ENCODE data around the gene PATL1.
"Not testable (repeated sequence)": the region's sequence is repeated elsewhere in the genome, so short reads cannot be mapped to it uniquely, and the experiment has no call there.

Gene PATL1

GRCh38 chr11:59668950-59669610 is at the start of gene PATL1:
Gene PATL1 (minus strand): TSS chr11:59669037. CDS start chr11:59668895, 142 bp downstream.
- DNase-seq, result peak; percentile 99

- peak; percentile 22 for DNase-seq
These were observed 47.2 kb upstream of the PATL1 start for GRCh38 chr11:59716051-59716450.

GRCh38 chr11:59713745-59714144 is 44.9 kb upstream of the PATL1 start, which contains the start of gene OR10V1:
Gene OR10V1 (minus strand): TSS chr11:59713845. CDS start chr11:59713845, 0 bp downstream.
- DNase-seq, result no peak

GRCh38 chr11:59710136-59710847 is 41.5 kb upstream of the PATL1 start:
- peak; percentile 15 for DNase-seq

- no peak for DNase-seq
These were observed 39.7 kb upstream of the PATL1 start for GRCh38 chr11:59708537-59708936.

GRCh38 chr11:59707371-59707770 is 38.5 kb upstream of the PATL1 start:
- DNase-seq, result no peak

GRCh38 chr11:59706518-59707285 is 37.9 kb upstream of the PATL1 start:
- DNase-seq, result peak; percentile 91

GRCh38 chr11:59705294-59705693 is 36.5 kb upstream of the PATL1 start:
- DNase-seq, result no peak

- not testable (repeated sequence) for DNase-seq
These were observed 34.7 kb upstream of the PATL1 start for GRCh38 chr11:59703515-59703914.

GRCh38 chr11:59700157-59700556 is 31.3 kb upstream of the PATL1 start:
- DNase-seq, result not testable (repeated sequence)

GRCh38 chr11:59698506-59698905 is 29.7 kb upstream of the PATL1 start:
- no peak for DNase-seq

- DNase-seq, result no peak
These were observed 24.1 kb upstream of the PATL1 start for GRCh38 chr11:59692915-59693314.

- no peak for DNase-seq
These were observed 22.3 kb upstream of the PATL1 start for GRCh38 chr11:59691156-59691555.

GRCh38 chr11:59689015-59689414 is 20.2 kb upstream of the PATL1 start:
- DNase-seq, result no peak

- DNase-seq, result not testable (repeated sequence)
These were observed 12.5 kb upstream of the PATL1 start for GRCh38 chr11:59681260-59681725.

- peak; percentile 90 for DNase-seq
These were observed 11.7 kb upstream of the PATL1 start for GRCh38 chr11:59680287-59681154.

GRCh38 chr11:59679347-59679746 is 10.5 kb upstream of the PATL1 start:
- DNase-seq, result no peak

- no peak for DNase-seq
These were observed 10.0 kb upstream of the PATL1 start for GRCh38 chr11:59678813-59679165.

GRCh38 chr11:59678118-59678812 is 9.4 kb upstream of the PATL1 start:
- DNase-seq, result no peak

- no peak for DNase-seq
These were observed 7.4 kb upstream of the PATL1 start for GRCh38 chr11:59676205-59676604.

- no peak for DNase-seq
These were observed 5.5 kb upstream of the PATL1 start for GRCh38 chr11:59674291-59674690.

- DNase-seq, result no peak
These were observed 4.5 kb upstream of the PATL1 start for GRCh38 chr11:59673291-59673690.

All from hematopoietic multipotent progenitor cell treated with erythropoietin and hydrocortisone succinate and interleukin-3 and kit ligand, for 6 days (in vitro differentiated cells).